Epithelial cell of esophagus (primary cell): ENCODE results near the gene GPC6.

Experiments used
- DNase-seq: peaks from one replicate; pipeline ENCODE4 v3.0.0; 2010; ENCODE audit warnings: low read depth
- H3K4me3 ChIP-seq: 2 replicates; pipeline ENCODE4 v1.5.1; 2011; ENCODE audit warnings: mild to moderate bottlenecking, low read length, control low read depth
- CTCF ChIP-seq: IDR thresholded peaks from 2 replicates; pipeline ENCODE4 v1.5.1; 2011; ENCODE audit warnings: low read depth, mild to moderate bottlenecking, low read length, control low read depth, inconsistent platforms; ENCODE audit not compliant: insufficient read depth; ENCODE audit errors: missing control alignments

Gene GPC6

GRCh38 chr13:93254775-93255174, 28.2 kb downstream of the GPC6 start:
- DNase-seq: no peak
- no peak for TF ChIP-seq CTCF

GRCh38 chr13:93256998-93257397, 30.4 kb downstream of the GPC6 start:
- no peak for DNase-seq
- H3K4me3 ChIP-seq: no peak overlapping the region
- TF ChIP-seq CTCF: no peak

More at GRCh38 chr13:93254775-93255174, 28.2 kb downstream of the GPC6 start:
- no peak overlapping the region for H3K4me3 ChIP-seq

GRCh38 chr13:93259527-93260080, 33.0 kb downstream of the GPC6 start:
- peak; percentile 23 for DNase-seq
- H3K4me3 ChIP-seq: no peak overlapping the region
- no peak for TF ChIP-seq CTCF

- no peak overlapping the region for H3K4me3 ChIP-seq
- DNase-seq: peak; percentile 34
- TF ChIP-seq CTCF: no peak
Measured at GRCh38 chr13:93260591-93260990, 34.0 kb downstream of the GPC6 start.

GRCh38 chr13:93262729-93263345, 36.2 kb downstream of the GPC6 start:
- peak; percentile 65 for DNase-seq
- H3K4me3 ChIP-seq: no peak overlapping the region
- TF ChIP-seq CTCF: no peak

- no peak for TF ChIP-seq CTCF
- DNase-seq: no peak
- no peak overlapping the region for H3K4me3 ChIP-seq
Measured at GRCh38 chr13:93264876-93265275, 38.3 kb downstream of the GPC6 start.

GRCh38 chr13:93265800-93266199, 39.2 kb downstream of the GPC6 start:
- TF ChIP-seq CTCF: no peak
- H3K4me3 ChIP-seq: no peak overlapping the region
- DNase-seq: no peak
